B cell (primary cell): Measurements from ENCODE around the gene SUCLG2. TPM values are rescaled to one million over a fixed set of nuclear protein-coding genes. Genes with fewer than 3 reads are reported as not detected.

ENCODE experiments used
- ATAC-seq: fragments of 200-7000 bp; cut with Tn5 transposase; one replicate; pipeline ENCODE4 v1.10.0; 2021; ENCODE audit warnings: low read depth, mild to moderate bottlenecking, moderate number of reproducible peaks, moderate library complexity
- CTCF ChIA-PET: fragments of 350-600 bp; sonication (Branson Sonifier 250); formaldehyde crosslinking; loops from one replicate; lab custom pipeline; 2021; ENCODE audit warnings: antibody characterized with exemption, inconsistent platforms; lab: Charles Lee
- POLR2A ChIA-PET: fragments of 350-600 bp; sonication (Branson Sonifier 250); formaldehyde crosslinking; loops from one replicate; lab custom pipeline; 2021; ENCODE audit warnings: antibody characterized with exemption; lab: Charles Lee
- DNase-seq: peaks from one replicate; pipeline ENCODE4 v3.0.0; 2013
- H2AFZ ChIP-seq: 2 replicates; pipeline ENCODE4 v1.6.1; 2012; ENCODE audit warnings: mild to moderate bottlenecking, low read depth, low read length; ENCODE audit not compliant: insufficient read depth, poor library complexity, severe bottlenecking
- H3K27ac ChIP-seq, 2 donors: 1 replicate in 1 of 2; 2 replicates in 1 of 2; pipeline ENCODE4 v1.5.1; 2012 to 2013; ENCODE audit warnings: low read length in 2 of 2, mild to moderate bottlenecking in 2 of 2, moderate library complexity in 1 of 2
- H3K27me3 ChIP-seq, 4 experiments: fragments of 200-600 bp in 1 of 4; sonication (generic) in 1 of 4; replicated peaks in 1 of 4; 1 replicate in 2 of 4; 2 replicates in 2 of 4; pipeline versions ENCODE4 v1.6.1 to v1.7.0; 2013 to 2016; ENCODE audit warnings: low read length in 3 of 4, mild to moderate bottlenecking in 2 of 4, mixed read lengths in 1 of 4, moderate library complexity in 1 of 4; ENCODE audit not compliant: insufficient read depth in 4 of 4, control insufficient read depth in 3 of 4; ENCODE audit errors: control extremely low read depth in 1 of 4
- H3K36me3 ChIP-seq, 2 experiments: replicated peaks in 1 of 2; 1 replicate in 1 of 2; 2 replicates in 1 of 2; pipeline versions ENCODE4 v1.6.1 to v1.7.1; 2013; ENCODE audit warnings: low read length in 1 of 2; ENCODE audit not compliant: insufficient read depth in 2 of 2, control insufficient read depth in 1 of 2; ENCODE audit errors: control extremely low read depth in 1 of 2, extremely low read depth in 1 of 2
- H3K4me1 ChIP-seq, 2 donors: fragments of 200-600 bp in 1 of 2; sonication (generic) in 1 of 2; 1 replicate in 1 of 2; 2 replicates in 1 of 2; pipeline versions ENCODE4 v1.5.1 to v1.6.1; 2013 to 2017; ENCODE audit warnings: low read length in 2 of 2; ENCODE audit not compliant: control insufficient read depth in 2 of 2, insufficient read depth in 2 of 2
- H3K4me2 ChIP-seq: replicated peaks from 2 replicates; pipeline ENCODE3; 2012; ENCODE audit warnings: mild to moderate bottlenecking, low read depth, low read length; ENCODE audit not compliant: poor library complexity, severe bottlenecking
- H3K4me3 ChIP-seq, 5 experiments: fragments of 200-600 bp in 1 of 5; sonication (generic) in 1 of 5; 1 replicate in 3 of 5; 2 replicates in 2 of 5; pipeline versions ENCODE4 v1.5.1 to v1.7.0; 2011 to 2016; ENCODE audit warnings: low read length in 4 of 5, mild to moderate bottlenecking in 4 of 5, low read depth in 2 of 5, control low read depth in 1 of 5, moderate library complexity in 1 of 5; ENCODE audit not compliant: insufficient read depth in 1 of 5; ENCODE audit errors: control extremely low read depth in 1 of 5, extremely low read depth in 1 of 5
- H3K79me2 ChIP-seq: fragments of 200-600 bp; sonication (generic); one replicate; pipeline ENCODE4 v1.6.0; 2016; ENCODE audit warnings: low read length; ENCODE audit not compliant: control insufficient read depth, insufficient read depth
- H3K9ac ChIP-seq: fragments of 200-600 bp; sonication (generic); 2 replicates; pipeline ENCODE4 v1.6.1; 2017; ENCODE audit warnings: mild to moderate bottlenecking, low read length, moderate library complexity
- H3K9me3 ChIP-seq, 3 donors: one replicate each; pipeline versions ENCODE4 v1.6.1 to v1.7.1; 2013; ENCODE audit warnings: low read length in 2 of 3; ENCODE audit not compliant: control insufficient read depth in 2 of 3, insufficient read depth in 1 of 3; ENCODE audit errors: control extremely low read depth in 1 of 3
- H4K20me1 ChIP-seq: 2 replicates; pipeline ENCODE4 v1.6.0; 2012; ENCODE audit warnings: mild to moderate bottlenecking, low read length; ENCODE audit not compliant: insufficient read depth, control insufficient read depth, poor library complexity, severe bottlenecking
- H3K27ac Mint-ChIP-seq: one replicate; pipeline ENCODE4 v1.8.0; 2021; ENCODE audit warnings: mixed read lengths
- H3K27me3 Mint-ChIP-seq: one replicate; pipeline ENCODE4 v1.8.0; 2021; ENCODE audit warnings: mixed read lengths
- H3K4me1 Mint-ChIP-seq: one replicate; pipeline ENCODE4 v1.8.0; 2021; ENCODE audit warnings: mixed read lengths
- H3K4me3 Mint-ChIP-seq: one replicate; pipeline ENCODE4 v1.8.0; 2021; ENCODE audit warnings: mixed read lengths
- H3K9me3 Mint-ChIP-seq: one replicate; pipeline ENCODE4 v1.8.0; 2022; ENCODE audit warnings: mixed read lengths; ENCODE audit not compliant: insufficient read depth
- EZH2 ChIP-seq: IDR thresholded peaks from 2 replicates; pipeline ENCODE4 v1.6.1; 2012; ENCODE audit warnings: borderline replicate concordance, low read depth, mild to moderate bottlenecking, moderate library complexity, low read length; ENCODE audit not compliant: insufficient read depth, poor library complexity, severe bottlenecking
- WGBS: methylation state at CpG from one replicate; pipeline ENCODE4 v1.1.5; 2013; ENCODE audit warnings: missing lambda C conversion rate; ENCODE audit not compliant: insufficient coverage; 5-methylcytosine and 5-hydroxymethylcytosine counted together
- intact Hi-C: fragments of 100-400 bp; cut with micrococcal nuclease; formaldehyde crosslinking; loops from one replicate; pipeline ENCODE4 v1.10.0; 2022
- polyA plus RNA-seq: library from polyadenylated mRNA; depleted of rRNA; stranded (reverse); fragments of >200 nt; gene quantifications from 2 replicates; pipeline ENCODE4 v1.2.3, GENCODE V29; 2012
- total RNA-seq, 2 donors: library from RNA; stranded (reverse); fragments of 120-200 nt in 1 of 2; gene quantifications; 1 replicate in 1 of 2; 2 replicates in 1 of 2; pipeline versions ENCODE4 v1.2.3 to v1.2.4, GENCODE V29; 2013 to 2022
- TF ChIP-seq, protein P1 (sequence below): fragments of 200-600 bp; IDR thresholded peaks from one replicate; pipeline ENCODE4 v1.8.0; 2022; ENCODE audit warnings: antibody characterized with exemption, mild to moderate bottlenecking

The SUCLG2 gene
- total and polyA plus RNA-seq, 2 donors (not counting 1 experiment from before 2014, with no cell fraction given) = 9.1 to 35.8 TPM

DNA sequence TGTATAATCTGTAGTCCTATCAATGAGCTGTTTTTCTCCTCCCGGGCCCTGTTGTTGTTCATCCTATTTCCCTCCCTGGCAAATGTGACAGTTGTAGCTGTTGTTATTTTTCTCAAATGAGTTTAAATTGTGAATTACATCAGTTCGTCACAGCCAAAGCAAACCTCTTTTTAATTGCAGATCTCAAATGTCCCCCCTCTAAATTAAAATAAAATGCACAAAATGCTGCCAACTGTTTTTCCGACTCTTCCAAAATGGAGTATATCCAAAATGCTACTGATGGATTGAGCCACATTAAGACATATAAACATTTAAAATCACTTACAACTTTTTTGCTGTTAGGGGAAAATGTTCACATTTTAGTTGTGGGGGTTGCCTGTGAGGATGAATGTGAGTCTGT is 29.8 kb upstream of the SUCLG2 start:
- H3K79me2 ChIP-seq = no peaks in the 10 kb centered on the region
- no peak overlapping the region for H3K4me3 ChIP-seq
- H3K4me2 ChIP-seq = no peak overlapping the region
- no CpG with 5 or more reads among the region's 3 CpGs for WGBS
- TF ChIP-seq, protein P1, sequence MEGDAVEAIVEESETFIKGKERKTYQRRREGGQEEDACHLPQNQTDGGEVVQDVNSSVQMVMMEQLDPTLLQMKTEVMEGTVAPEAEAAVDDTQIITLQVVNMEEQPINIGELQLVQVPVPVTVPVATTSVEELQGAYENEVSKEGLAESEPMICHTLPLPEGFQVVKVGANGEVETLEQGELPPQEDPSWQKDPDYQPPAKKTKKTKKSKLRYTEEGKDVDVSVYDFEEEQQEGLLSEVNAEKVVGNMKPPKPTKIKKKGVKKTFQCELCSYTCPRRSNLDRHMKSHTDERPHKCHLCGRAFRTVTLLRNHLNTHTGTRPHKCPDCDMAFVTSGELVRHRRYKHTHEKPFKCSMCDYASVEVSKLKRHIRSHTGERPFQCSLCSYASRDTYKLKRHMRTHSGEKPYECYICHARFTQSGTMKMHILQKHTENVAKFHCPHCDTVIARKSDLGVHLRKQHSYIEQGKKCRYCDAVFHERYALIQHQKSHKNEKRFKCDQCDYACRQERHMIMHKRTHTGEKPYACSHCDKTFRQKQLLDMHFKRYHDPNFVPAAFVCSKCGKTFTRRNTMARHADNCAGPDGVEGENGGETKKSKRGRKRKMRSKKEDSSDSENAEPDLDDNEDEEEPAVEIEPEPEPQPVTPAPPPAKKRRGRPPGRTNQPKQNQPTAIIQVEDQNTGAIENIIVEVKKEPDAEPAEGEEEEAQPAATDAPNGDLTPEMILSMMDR = no peak
- TF ChIP-seq EZH2 = no peak
- intact Hi-C loops = loop anchor here (10.0 kb wide), 1 partner anchor 569 kb away; no protein-coding TSS in a partner anchor
- H3K9me3 ChIP-seq = no peaks in the 10 kb centered on the region
- H3K27me3 ChIP-seq = no peaks in the 10 kb centered on the region
- POLR2A ChIA-PET = interaction anchor here (1.6 kb wide), 1 partner anchor 29 kb away, joined by 3 read pairs; the partner anchor contains the start of gene SUCLG2
- H3K9ac ChIP-seq = no peak overlapping the region
- CTCF ChIA-PET = interaction anchor here (1.7 kb wide), 1 partner anchor 12 kb away, joined by 3 read pairs; no protein-coding TSS in a partner anchor
- H3K4me1 ChIP-seq = peaks cover 45% of the 10 kb centered on the region in 2 donors
- Mint-ChIP-seq H3K4me3 (no peak overlapping the region), H3K27ac (peak overlapping the region; percentile 12), H3K9me3 (peaks cover 2% of the 10 kb centered on the region), H3K27me3 (no peaks in the 10 kb centered on the region), H3K4me1 (peaks cover 36% of the 10 kb centered on the region)
- no peak overlapping the region for H2AFZ ChIP-seq
- no peak overlapping the region for H3K27ac ChIP-seq
- DNase-seq (no peak), ATAC-seq (no peak)
- H3K36me3 ChIP-seq = no peaks in the 10 kb centered on the region
- H4K20me1 ChIP-seq = no peaks in the 10 kb centered on the region

DNA sequence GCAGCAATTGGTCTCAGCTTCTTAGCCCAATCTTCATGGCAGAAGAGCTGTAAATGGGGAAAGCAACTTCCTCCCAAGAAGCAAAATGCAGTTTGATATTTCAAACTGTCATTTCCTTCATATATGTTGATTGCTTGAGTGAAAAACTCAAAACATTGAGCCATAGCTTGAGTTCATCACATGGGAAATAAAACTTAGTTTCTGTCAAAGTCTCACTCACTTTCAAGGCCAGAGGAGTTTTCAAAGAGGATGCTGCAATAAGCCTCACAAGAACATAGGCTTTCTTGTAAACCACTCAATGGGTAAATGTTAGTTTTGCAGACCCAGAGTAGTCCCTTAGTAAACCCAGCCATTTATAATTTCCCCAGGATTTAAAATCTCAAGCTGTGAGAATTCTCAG is 29.1 kb upstream of the SUCLG2 start:
- H3K79me2 ChIP-seq = no peaks in the 10 kb centered on the region
- peaks cover 52% of the 10 kb centered on the region in 2 donors for H3K4me1 ChIP-seq
- peak overlapping the region; percentile 6 for H3K4me2 ChIP-seq
- Mint-ChIP-seq H3K9me3 (peaks cover 2% of the 10 kb centered on the region), H3K27ac (no peak overlapping the region), H3K4me1 (peaks cover 41% of the 10 kb centered on the region), H3K4me3 (no peak overlapping the region), H3K27me3 (no peaks in the 10 kb centered on the region)
- H3K36me3 ChIP-seq = no peaks in the 10 kb centered on the region
- ChIA-PET POLR2A (interaction anchor here (1.6 kb wide), 1 partner anchor 28 kb away, joined by 3 read pairs; the partner anchor contains the start of gene SUCLG2), CTCF (interaction anchor here (1.7 kb wide), 1 partner anchor 12 kb away, joined by 3 read pairs; no protein-coding TSS in a partner anchor)
- ATAC-seq = no peak
- DNase-seq = peak; percentile 31
- no peaks in the 10 kb centered on the region for H3K27me3 ChIP-seq
- no peaks in the 10 kb centered on the region for H3K9me3 ChIP-seq
- TF ChIP-seq EZH2 = no peak
- TF ChIP-seq, protein P1 = no peak
- H3K27ac ChIP-seq = peak overlapping the region in 1 of 2 donors; percentile 18
- intact Hi-C loops = loop anchor here (10.0 kb wide), 1 partner anchor 569 kb away; no protein-coding TSS in a partner anchor
- no peak overlapping the region for H3K9ac ChIP-seq
- no peaks in the 10 kb centered on the region for H4K20me1 ChIP-seq
- H2AFZ ChIP-seq = no peak overlapping the region
- H3K4me3 ChIP-seq = no peak overlapping the region
